NCI-H774 (cell line): ENCODE data around the gene RASSF4.

Source experiments
- DNase-seq: peaks from one replicate; lab custom pipeline; 2025; lab: John Stamatoyannopoulos, UW

Gene RASSF4

DNA sequence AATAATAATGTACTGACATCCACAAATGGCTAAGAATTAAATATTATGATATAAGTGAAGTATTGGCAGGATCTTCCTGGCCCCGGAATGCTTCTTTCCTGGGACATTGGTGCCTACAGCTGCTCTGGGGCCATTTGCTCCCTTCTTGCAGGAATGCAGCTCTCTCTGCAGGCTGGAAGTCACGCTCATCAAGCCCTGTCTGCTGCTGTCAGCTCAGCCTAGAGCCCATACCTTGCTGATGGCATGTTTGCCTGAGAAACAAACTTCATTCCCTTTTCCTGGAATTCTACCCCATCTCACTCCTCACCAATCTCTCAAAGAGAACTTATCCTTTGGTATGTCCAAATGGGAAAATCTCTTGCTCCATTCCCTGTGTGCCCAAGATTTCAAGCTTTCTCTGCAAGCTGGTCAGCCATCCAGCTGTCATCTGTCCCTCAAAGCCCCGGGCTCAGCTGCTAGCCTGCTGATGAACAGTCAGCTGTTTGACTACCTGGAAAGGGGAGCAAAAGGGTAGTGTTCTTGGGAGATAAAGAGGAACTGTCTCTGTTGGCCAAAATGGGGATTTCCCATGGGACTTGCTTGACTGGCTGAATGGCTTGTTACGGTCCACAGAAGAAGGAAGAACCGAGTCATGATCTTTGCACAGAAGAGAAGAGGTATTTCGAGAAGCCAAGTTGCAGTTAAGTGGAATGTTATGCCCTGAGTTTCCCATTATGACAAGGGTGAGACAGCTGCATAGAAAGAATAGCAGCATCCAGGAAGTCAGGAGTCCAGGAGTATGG lies 12.0 kb upstream of the RASSF4 start:
- DNase-seq, result no peak

GRCh38 chr10:44948642-44949041 lies 11.0 kb upstream of the RASSF4 start:
- no peak for DNase-seq

DNA sequence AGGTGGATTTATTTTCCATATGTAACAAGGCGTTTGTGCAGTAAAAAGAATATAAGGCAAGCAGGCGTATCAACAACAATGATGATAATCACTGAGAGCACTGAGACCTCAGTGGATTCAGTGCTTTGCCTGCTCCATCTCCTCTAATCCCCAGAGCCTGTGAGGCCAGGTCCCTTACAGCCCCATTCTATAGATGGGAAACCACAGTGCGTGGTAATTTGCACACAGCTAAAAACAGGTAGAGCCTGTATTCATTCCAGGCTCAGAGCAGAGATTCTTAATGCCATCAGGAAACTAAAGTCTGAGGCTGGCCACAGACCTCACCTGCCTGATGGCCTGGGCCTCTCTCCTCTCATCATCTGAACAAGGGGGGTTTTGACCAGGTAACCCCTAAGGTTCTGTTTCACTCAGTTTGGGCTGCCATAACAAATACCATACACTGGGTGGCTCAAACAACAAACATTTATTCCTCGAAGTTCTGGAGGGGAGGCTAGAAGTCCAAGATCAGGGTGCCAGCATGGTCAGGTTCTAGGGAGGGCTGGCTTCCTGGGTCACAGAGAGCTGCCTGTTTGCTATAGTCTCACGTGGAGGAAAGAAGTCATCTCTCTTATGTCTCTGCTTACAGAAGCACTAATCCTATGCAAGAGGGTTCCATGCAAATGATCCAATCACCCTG lies 10.3 kb upstream of the RASSF4 start:
- DNase-seq, result no peak

- no peak for DNase-seq
These were observed 9.7 kb upstream of the RASSF4 start for GRCh38 chr10:44949915-44950314.

DNA sequence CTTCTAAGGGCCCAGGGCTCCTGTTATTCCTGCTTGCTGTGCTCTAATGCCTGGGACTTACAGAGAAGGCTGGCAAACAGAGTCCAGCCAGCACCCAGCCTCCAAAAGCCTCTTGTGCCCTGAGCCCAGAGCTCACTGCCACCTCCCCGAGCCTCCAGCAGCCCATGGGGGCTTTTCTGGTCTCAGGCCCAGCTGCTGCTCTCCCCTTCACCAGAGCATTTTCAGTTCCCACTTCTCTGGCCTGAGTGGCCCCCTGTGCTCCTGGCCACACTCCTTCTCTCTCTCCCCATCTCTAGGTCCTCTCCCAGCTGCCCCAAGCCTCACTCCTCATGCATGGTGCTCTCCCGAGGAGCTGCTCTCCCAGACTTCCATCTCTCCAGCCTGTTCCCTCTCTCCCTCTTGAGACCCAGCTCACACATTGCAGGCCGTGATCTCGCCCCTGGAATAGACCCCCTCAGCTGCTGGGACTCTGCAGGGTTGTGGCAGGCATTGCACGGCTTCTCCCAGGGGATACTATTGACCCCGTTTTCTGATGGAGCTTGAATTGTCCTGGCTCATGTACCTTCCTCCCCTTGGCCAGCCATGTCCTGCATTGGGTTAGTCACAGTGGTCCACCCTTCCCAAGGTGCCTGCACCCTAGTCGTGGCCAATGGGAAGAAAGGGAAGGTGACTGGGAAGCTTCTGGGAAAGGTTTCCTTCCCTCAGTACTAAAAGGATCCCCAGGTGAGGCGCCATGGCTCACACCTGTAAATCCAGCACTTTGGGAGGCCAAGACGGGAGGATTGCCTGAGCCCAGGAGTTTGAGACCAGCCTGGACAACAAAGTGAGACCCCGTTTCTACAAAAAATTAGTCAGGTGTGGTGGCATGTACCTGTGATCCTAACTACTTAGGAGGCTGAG lies 9.0 kb upstream of the RASSF4 start:
- no peak for DNase-seq

DNA sequence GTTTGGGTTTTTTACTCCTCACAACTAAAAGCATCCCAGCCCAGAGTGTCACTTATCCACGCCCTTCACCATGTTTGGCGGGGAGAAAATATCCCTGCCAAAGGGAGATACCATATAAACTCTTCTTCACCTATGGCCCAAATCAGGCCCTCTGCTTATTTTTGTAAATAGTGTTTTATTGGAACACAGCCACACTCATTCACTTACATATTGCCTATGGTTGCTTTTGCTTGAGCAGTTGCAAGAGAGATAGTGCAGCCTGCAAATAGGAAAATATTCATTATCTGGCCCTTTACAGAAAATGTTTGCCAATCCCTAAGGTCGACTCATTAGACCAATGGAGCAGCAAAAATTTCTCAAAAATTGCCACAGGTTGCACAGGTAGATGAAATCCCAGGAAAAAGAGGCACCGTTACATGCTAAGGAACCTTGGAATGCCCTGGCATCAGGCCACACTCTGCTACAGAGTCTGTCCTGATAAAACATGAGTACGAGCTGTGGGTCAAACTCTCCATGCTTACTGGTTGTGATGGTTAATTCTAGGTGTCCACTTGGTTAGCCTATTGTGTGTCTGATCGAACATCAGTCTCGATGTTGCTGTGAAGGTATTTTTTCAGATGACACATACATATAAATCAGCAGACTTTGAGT lies 7.9 kb upstream of the RASSF4 start:
- DNase-seq, result no peak

DNA sequence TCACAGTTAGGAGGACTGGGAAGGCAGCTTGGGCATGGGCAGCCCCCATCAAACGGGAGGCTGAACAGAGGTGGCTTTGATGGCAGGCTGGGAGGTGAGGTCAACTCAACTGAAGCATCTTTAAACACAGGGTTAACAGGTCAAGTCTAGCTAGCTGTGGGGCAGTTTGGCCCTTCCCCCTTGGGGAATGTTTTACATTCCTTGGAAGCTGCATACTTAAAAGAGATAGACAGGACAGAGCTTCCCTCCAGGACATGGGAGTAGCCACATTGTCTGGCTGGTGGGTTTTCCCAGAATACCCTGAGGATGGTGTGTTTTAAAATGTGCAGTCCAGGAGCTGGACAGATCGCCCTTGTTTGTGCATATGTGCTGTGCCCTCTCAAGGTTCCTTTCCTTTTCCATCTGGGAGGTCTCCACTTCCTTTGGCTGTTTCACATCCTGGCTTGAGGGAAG lies 6.8 kb upstream of the RASSF4 start:
- no peak for DNase-seq

- no peak for DNase-seq
These were observed 5.6 kb upstream of the RASSF4 start for GRCh38 chr10:44954042-44954441.

DNA sequence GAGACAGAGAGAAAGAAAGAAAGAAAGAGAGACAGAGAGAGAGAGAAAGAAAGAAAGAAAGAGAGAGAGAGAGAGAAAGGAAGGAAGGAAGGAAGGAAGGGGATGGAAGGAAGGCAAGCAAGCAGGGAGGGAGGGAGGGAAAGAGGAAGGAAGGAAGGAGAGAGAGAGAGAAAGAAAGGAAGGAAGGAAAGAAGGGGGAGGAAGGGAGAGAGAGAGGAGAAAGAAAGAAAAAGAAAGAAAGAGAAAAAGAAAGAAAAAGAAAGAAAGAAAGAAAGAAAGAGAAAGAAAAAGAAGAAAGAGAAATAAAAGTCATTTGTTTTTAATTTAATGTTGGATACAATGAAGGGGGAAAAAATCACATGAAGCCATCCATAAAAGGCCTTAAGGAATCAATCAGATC lies 4.6 kb upstream of the RASSF4 start:
- DNase-seq, result no peak

GRCh38 chr10:44955413-44956070 lies 4.1 kb upstream of the RASSF4 start:
- no peak for DNase-seq

DNA sequence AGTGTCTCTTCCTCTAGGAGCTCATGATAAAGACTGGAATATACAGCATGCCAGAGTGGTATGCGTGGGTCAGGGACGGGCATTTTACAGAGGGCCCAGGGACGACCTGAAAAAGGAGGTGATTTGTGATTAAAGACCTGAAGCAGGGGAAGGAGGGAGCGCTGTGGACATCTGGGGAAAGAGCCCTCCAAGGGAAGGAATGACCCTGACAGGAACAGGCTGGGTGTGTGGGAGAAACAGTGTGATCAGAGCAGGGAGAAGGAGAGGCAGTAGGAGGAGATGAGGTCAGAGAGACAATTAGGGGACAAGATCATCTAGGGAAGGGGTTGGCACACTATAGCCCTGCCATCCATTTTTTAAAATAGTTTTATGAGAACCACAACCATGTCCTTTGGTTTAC lies 3.4 kb upstream of the RASSF4 start:
- DNase-seq, result no peak

GRCh38 chr10:44956717-44957706 lies 2.6 kb upstream of the RASSF4 start:
- no peak for DNase-seq

GRCh38 chr10:44958196-44958897 lies 1.3 kb upstream of the RASSF4 start:
- DNase-seq, result no peak

DNA sequence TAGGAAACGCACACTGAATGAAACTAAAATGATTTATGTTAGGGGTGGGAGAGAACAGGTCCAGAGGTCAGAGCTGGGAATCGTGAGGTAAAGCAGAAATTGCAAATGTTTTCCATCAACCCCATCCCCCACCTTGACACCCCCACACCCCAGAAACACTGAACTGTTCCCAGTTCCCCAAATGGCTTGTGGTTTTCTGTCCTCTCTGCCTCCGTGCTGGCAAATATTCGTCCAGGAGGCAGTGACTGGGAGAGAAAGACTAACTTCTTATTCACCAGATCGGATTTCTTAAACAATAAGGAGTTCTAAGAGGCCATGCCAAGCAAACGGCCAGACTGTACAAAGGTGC lies 730 bp upstream of the RASSF4 start:
- DNase-seq, result no peak

DNA sequence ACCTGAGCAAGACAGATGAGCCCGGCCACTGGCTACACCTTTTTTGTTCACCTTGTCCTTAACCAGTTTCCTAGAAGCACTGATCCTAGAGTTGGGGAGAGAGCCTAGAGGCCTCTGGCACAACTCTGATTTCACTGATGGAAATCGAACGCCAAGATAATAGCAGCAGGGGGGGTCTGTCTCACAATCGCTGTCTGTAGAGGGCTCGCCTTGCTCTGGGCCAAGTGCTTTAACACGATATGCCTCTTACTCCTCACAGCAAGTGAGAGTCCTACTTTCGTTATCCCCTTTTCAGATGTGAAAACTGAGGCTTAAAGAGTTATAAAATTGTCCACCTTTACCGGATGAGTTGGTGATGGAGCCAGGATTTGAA lies 472 bp downstream of the RASSF4 start:
- no peak for DNase-seq

- no peak for DNase-seq
These were observed 1.1 kb downstream of the RASSF4 start for GRCh38 chr10:44960482-44961229.

DNA sequence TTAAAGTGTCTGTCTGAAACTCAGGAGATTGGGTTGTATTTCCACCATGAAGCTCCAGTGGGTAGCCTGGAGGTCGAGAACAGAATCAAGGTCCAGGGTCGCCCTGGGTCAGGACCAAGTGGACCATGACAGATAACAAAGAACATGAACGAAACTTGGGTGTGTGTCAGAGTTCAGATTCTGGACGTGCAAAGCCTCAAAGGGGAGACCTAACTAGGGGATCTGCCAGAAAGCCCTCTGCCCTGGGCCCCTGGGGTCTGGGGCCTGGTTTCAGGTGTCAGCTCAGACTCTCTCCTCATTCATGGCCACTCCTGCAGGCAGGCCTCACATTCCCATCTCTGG lies 1.6 kb downstream of the RASSF4 start:
- no peak for DNase-seq

- no peak for DNase-seq
These were observed 2.5 kb downstream of the RASSF4 start for GRCh38 chr10:44961931-44962750.
